NCI-H2107 (cell line): Measurements from ENCODE around the gene ADAR.
"Not testable (repeated sequence)": the region's sequence is repeated elsewhere in the genome, so short reads cannot be mapped to it uniquely, and the experiment has no call there.

Experiments
- DNase-seq: peaks from one replicate; lab custom pipeline; 2025; lab: John Stamatoyannopoulos, UW

ADAR gene, protein sequence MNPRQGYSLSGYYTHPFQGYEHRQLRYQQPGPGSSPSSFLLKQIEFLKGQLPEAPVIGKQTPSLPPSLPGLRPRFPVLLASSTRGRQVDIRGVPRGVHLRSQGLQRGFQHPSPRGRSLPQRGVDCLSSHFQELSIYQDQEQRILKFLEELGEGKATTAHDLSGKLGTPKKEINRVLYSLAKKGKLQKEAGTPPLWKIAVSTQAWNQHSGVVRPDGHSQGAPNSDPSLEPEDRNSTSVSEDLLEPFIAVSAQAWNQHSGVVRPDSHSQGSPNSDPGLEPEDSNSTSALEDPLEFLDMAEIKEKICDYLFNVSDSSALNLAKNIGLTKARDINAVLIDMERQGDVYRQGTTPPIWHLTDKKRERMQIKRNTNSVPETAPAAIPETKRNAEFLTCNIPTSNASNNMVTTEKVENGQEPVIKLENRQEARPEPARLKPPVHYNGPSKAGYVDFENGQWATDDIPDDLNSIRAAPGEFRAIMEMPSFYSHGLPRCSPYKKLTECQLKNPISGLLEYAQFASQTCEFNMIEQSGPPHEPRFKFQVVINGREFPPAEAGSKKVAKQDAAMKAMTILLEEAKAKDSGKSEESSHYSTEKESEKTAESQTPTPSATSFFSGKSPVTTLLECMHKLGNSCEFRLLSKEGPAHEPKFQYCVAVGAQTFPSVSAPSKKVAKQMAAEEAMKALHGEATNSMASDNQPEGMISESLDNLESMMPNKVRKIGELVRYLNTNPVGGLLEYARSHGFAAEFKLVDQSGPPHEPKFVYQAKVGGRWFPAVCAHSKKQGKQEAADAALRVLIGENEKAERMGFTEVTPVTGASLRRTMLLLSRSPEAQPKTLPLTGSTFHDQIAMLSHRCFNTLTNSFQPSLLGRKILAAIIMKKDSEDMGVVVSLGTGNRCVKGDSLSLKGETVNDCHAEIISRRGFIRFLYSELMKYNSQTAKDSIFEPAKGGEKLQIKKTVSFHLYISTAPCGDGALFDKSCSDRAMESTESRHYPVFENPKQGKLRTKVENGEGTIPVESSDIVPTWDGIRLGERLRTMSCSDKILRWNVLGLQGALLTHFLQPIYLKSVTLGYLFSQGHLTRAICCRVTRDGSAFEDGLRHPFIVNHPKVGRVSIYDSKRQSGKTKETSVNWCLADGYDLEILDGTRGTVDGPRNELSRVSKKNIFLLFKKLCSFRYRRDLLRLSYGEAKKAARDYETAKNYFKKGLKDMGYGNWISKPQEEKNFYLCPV

DNA sequence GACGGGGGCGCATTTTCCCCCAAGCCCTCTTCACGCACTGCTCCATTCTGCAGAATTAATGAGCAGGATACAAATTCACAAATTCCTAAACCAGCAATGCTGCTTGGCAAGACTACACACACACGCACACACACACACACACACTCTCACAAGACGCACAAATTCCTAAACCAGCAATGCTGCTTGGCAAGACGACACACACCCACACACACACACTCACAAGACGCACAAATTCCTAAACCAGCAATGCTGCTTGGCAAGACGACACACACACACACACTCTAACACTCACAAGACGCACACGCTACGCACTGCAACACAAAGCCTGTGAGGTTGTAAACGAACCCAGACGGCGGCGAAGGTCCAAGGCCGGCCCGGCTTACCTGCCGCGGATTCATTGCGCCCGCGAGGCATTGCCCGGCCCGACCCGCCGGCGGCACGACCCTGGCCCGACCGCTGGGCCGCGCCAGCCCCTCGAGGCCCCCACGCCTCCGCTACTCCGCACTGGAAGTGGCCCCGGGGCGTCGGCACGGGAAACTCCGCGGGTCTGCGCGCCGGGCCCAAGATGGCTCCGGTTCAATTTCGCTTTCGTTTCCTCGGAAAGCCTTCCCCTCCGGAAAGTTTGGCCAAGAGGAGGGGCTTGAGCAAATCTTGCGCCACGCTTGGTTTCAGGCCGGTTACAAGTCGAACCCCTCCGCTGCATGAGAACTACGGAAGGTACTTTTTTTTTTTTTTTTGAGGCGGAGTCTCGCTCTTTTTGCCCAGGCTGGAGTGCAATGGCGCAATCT lies at the start of gene ADAR:
Gene ADAR (minus strand): TSS at position 578 of the 788 bp plus-strand sequence. CDS start 180 bp downstream, at position 398.
- peak; percentile 79 for DNase-seq

DNA sequence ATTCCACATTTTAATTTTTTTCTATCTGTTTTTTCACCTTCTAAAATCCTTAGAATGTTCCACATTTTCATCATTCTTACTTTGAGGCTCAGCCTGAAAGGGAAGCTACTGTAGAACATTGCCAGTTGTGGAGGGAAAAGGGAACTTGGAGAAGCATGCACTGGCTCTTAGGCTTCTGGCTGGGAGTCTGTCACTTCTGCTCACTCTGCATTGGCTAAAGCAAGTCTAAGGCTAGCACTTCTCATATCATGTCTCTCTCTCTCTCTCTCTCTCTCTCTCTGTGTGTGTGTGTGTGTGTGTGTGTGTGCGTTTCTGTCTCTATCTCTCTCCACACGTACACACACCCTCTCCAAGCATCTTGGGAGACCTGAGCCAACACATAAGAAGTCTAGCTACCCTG lies 49.6 kb upstream of the ADAR start:
- DNase-seq, result no peak

GRCh38 chr1:154652893-154653292 lies 44.9 kb upstream of the ADAR start:
- no peak for DNase-seq

GRCh38 chr1:154644724-154645123 lies 36.7 kb upstream of the ADAR start:
- DNase-seq, result not testable (repeated sequence)

DNA sequence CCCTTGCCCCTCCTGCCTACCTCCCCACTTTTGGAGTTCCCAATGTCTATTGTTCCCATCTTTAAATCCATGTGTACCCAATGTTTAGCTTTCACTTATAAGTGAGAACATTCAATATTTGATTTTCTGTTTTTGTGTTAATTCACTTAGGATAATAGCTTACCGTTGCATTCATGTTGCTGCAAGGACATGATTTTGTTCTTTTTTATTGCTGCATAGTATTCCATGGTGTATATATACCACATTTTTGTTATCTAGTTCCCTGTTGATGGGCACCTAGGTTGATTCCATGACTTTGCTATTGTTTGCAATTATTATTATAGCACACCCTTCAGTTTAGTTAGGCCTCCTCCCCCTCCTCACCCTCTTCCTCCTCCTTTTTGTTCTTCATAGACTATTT lies 33.5 kb upstream of the ADAR start:
- no peak for DNase-seq

DNA sequence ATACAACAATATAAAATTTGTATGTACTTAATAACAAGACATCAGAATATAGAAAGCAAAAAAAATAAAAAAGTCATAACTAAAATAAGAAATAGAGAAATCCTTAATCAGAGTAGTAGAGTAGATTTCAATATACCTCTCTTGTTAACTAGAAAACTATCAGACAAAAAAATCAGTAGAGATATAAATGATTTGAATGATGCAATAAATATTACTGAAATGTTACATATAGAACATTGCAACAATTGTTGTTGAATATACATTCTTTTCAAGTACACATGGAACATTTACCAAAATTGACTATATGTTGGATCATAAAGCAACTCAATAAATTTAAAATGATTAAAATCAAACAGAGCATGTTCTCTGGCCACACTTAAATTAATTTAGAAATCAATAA lies 31.9 kb upstream of the ADAR start:
- no peak for DNase-seq

DNA sequence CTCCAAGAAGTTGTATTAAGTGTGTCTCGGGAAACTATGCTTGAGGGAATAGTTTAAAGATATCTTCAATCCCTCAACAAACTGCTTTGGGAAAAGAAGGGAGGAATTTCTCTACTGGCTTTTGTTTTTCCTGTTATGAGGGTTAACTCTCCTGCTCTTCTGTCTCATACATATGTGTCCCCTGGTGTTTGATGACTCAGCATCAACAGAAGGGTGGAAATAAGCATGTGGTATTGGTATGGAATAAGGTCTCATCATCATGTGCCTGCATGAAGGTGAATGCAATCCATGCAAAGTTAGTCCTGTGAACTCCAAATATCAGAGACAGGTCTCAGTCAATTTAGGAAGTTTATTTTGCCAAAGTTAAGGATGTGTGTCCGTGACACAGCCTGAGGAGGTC lies 27.2 kb upstream of the ADAR start:
- no peak for DNase-seq

DNA sequence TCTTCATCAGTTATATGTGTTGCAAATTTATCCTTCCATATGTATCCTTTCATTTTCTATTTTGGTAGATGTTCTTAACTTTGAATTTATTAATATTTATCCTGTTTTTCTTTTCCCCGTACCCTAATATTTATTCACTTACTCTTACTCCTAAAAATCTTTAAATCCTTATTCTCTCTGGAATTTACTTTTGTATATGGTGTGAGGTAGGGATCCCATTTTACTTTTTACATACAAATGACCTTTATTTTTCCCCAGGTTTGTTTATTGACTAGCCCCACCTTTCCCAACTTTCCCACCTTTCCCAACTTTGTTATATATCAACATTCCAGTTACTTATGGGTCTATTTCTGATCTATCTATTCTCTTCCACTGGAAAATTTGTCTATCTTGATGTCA lies 21.7 kb upstream of the ADAR start:
- no peak for DNase-seq

GRCh38 chr1:154629061-154629674 lies 21.2 kb upstream of the ADAR start:
- DNase-seq, result no peak

DNA sequence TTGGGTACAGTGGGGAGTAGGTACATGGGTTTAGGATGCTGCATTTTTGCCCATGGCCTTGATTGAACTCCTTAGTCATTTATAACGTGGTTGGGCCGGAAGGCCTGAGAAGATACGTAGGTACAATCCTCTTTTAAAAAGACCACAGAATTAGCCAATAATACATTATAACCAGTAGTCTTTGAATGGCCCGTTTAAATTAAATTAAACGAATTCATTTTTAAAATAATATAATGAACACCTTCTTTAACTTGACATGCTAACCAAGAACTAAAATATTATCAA lies 20.1 kb upstream of the ADAR start:
- DNase-seq, result no peak

DNA sequence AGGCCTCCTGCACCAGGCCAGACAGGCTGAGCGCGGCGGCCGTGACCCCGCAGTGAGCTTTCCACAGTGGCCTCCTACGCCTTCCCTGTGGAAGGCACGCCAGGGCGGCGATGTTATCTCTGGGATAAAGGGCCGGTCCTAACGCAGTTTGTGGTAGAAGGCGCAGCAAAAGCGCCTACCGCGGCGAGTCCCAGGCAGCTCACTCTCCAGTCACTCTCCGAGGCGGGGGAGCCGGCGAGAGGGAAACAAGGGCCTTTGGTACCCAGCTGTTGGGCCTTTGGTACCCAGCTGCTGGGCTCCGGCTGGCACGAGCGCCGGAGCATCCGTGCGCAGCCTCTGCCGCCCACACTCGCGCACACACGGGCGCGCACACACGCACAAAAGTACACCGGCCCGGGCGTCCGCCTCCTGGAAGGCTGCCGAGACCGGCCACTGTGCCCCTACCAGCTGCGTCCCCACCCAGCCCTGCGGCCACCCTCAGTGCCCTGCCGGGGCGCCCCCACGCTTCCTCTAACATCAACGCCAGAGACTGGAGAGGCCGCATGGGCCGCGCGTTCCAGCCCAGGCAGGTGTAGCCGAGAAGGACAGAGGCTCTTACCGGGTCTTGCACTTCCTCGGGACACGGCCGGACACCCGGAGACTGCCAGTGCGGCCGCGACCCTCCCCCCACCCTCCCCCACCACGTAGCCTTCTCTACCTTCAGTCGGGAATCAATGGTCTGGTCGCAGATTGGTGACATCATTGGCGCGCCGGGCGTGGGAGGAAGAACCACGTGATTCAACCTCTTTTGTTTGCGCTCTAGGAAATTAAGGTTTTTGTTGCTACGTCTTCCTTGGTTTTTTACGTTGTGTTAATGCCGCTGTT lies 19.5 kb upstream of the ADAR start:
- DNase-seq, result peak; percentile 87

DNA sequence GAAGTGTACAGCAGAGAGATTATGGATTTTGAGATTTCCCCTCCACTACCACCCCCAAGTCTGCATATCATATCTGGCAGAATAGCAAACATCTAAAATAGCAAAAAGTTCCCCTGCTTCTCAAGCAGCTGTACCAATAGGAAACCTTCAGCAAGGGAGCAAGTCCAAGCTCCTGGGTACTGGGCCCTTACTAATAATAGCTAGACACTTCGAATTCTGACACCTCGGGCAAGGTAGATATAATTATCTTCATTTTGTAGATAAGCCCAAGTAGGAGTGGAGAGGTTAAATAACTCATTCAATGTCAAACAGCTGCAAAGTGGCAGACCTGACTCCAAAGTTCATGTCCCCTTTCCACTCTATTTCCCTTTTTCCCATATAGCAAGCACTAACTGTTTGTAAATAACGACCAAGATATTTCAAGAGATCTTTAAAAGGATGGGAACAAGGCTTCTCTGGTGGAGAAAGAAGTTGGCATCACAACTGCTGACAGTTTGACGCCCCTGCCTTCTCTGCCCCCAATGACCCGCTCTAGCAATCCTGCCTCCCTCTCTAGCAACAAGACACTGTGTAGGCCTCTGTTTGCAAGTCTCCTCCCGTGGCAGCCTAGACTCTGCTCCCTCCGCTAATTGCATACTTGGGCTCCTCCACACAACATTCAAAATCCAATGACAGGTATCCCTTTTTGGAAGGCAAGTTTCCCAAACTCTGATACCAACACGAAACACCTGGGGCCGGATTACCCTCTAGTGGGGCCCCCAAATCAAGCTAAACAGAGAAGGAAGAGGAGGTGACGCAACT lies 18.7 kb upstream of the ADAR start:
- no peak for DNase-seq

- no peak for DNase-seq
These were observed 17.0 kb upstream of the ADAR start for GRCh38 chr1:154624746-154625643.

GRCh38 chr1:154623358-154623757 lies 15.4 kb upstream of the ADAR start:
- DNase-seq, result no peak

DNA sequence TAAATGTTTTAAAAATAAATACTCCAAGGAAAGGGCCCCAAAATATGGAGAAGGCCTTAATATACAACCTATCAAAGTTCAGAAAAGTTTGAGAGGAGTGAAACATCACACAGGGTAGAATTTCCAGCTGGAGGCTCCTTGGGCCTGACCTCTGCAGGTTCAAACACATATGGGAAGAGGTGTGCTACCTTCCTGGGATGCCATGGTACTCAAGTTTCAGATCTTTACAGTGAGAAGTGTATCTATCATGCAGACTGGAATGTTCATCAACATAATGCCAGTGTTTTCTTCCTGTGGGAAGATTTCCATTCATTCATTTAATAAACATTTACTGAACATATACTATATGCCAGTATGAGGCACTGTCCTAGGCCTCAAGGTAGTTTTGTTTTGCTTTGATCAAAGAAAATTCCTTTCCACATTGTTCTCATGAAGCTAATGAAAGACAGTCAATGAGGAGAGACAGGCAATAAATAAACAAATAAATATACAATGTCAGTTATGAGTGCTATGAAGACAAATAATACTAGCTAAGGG lies 14.6 kb upstream of the ADAR start:
- DNase-seq, result no peak

GRCh38 chr1:154621875-154622274 lies 13.9 kb upstream of the ADAR start:
- no peak for DNase-seq

- no peak for DNase-seq
These were observed 12.8 kb upstream of the ADAR start for GRCh38 chr1:154620751-154621150.
